NT2/D1 (cell line): ENCODE results near the gene SRSF12.

Experiments
- SUZ12 ChIP-seq: IDR thresholded peaks from 2 replicates; pipeline ENCODE4 v1.6.1; 2011; ENCODE audit not compliant: insufficient read length, insufficient read depth; ENCODE audit errors: extremely low read depth
- YY1 ChIP-seq: IDR thresholded peaks from 2 replicates; pipeline ENCODE4 v1.6.1; 2011; ENCODE audit not compliant: insufficient read length, insufficient read depth
- ZNF274 ChIP-seq: IDR thresholded peaks from 2 replicates; pipeline ENCODE4 v1.6.1; 2011; ENCODE audit warnings: mild to moderate bottlenecking, low read depth, low read length

DNA sequence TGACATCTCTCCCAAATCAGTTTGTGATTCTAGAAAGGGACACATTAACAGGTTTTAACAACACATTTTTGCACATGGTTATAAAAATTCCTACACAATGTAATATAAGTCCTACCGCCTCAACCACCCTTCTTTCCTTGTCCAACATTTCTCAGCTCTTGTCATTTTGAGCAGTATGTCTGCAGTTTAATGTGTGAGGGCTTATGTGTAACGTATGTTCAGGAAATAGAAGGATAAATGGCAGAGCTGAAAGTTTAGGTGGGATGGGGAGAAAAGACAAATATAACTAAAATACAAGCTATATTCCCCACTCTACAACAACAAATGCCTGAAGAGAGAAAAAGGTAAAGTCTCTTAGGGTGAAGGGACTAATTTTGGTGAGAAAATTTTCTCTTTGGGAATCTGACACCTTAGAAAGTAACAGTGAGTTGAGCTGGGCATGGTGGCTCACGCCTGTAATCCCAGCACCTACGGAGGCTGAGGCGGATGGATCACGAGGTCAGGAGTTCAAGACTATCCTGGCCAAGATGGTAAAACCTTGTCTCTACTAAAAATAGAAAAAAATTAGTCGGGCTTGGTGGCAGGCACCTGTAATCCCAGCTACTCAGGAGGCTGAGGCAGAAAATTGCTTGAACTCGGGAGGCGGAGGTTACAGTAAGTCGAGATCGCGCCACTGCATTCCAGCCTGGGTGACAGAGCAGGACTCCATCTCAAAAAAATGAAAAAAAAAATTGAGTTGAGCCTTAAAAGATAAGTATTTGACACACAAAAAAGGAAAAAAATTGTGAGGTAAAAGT lies 32.3 kb downstream of the SRSF12 start:
- no peak for TF ChIP-seq ZNF274
- no peak for TF ChIP-seq YY1
- no peak for TF ChIP-seq SUZ12
